GM18858 (cell line): ENCODE measurements around the gene MYMK.

ENCODE experiments used
- ATAC-seq: cut with Tn5 transposase; IDR thresholded peaks from one replicate; pipeline ENCODE4 v1.9.1; 2021; ENCODE audit not compliant: unreplicated experiment

MYMK gene

GRCh38 chr9:133489253-133490190 is 35.2 kb downstream of the MYMK start:
- ATAC-seq: no peak

- ATAC-seq: no peak
These were observed 36.0 kb downstream of the MYMK start for GRCh38 chr9:133488686-133489252.

GRCh38 chr9:133487331-133487725 is 37.4 kb downstream of the MYMK start:
- no peak for ATAC-seq

- no peak for ATAC-seq
These were observed 39.1 kb downstream of the MYMK start for GRCh38 chr9:133485531-133486260.

GRCh38 chr9:133484671-133485437 is 39.9 kb downstream of the MYMK start:
- ATAC-seq: no peak

GRCh38 chr9:133483611-133484010 is 41.1 kb downstream of the MYMK start:
- ATAC-seq: no peak

- peak; percentile 63 for ATAC-seq
These were observed 45.7 kb downstream of the MYMK start, which contains the start of gene SLC2A6 for GRCh38 chr9:133478851-133479711. Gene SLC2A6 (minus strand): TSS chr9:133479099. CDS start chr9:133479059, 40 bp downstream.

GRCh38 chr9:133477992-133478850 is 46.5 kb downstream of the MYMK start:
- peak; percentile 16 for ATAC-seq

- ATAC-seq: no peak
These were observed 47.3 kb downstream of the MYMK start for GRCh38 chr9:133477461-133477860.

- no peak for ATAC-seq
These were observed 47.8 kb downstream of the MYMK start for GRCh38 chr9:133476941-133477340.

- ATAC-seq: no peak
These were observed 48.5 kb downstream of the MYMK start for GRCh38 chr9:133476036-133476931.

GRCh38 chr9:133475292-133476012 is 49.3 kb downstream of the MYMK start:
- no peak for ATAC-seq

- no peak for ATAC-seq
These were observed 49.9 kb downstream of the MYMK start for GRCh38 chr9:133474853-133475252.

GRCh38 chr9:133474215-133474614 is 50.5 kb downstream of the MYMK start:
- ATAC-seq: no peak

GRCh38 chr9:133473743-133474142 is 51.0 kb downstream of the MYMK start:
- no peak for ATAC-seq

- no peak for ATAC-seq
These were observed 51.9 kb downstream of the MYMK start for GRCh38 chr9:133472753-133473378.

- no peak for ATAC-seq
These were observed 52.5 kb downstream of the MYMK start for GRCh38 chr9:133472277-133472645.
